Glutamatergic neuron (in vitro differentiated cells): ENCODE data around the gene TOGARAM1. TPM values are rescaled to one million over a fixed set of nuclear protein-coding genes. Genes with fewer than 3 reads are reported as not detected.
A peak's percentile ranks its signal among the peaks of the same experiment; 100 is the strongest.

Source experiments
- DNase-seq: peaks from one replicate; pipeline ENCODE4 v3.0.0; 2022
- H3K27ac Mint-ChIP-seq: one replicate; pipeline ENCODE4 v1.8.0; 2020; ENCODE audit warnings: mild to moderate bottlenecking, mixed read lengths, inconsistent platforms; ENCODE audit not compliant: unreplicated experiment
- H3K27me3 Mint-ChIP-seq: one replicate; pipeline ENCODE4 v1.8.0; 2020; ENCODE audit warnings: mild to moderate bottlenecking, moderate library complexity, mixed read lengths, inconsistent platforms; ENCODE audit not compliant: unreplicated experiment
- H3K36me3 Mint-ChIP-seq: one replicate; pipeline ENCODE4 v1.8.0; 2020; ENCODE audit warnings: mild to moderate bottlenecking, mixed read lengths, inconsistent platforms; ENCODE audit not compliant: unreplicated experiment
- H3K4me1 Mint-ChIP-seq: one replicate; pipeline ENCODE4 v1.8.0; 2020; ENCODE audit warnings: mild to moderate bottlenecking, low read depth, mixed read lengths, inconsistent platforms; ENCODE audit not compliant: unreplicated experiment
- H3K4me3 Mint-ChIP-seq: one replicate; pipeline ENCODE4 v1.8.0; 2020; ENCODE audit warnings: mild to moderate bottlenecking, mixed read lengths, inconsistent platforms; ENCODE audit not compliant: unreplicated experiment
- H3K9me3 Mint-ChIP-seq: one replicate; pipeline ENCODE4 v1.8.0; 2020; ENCODE audit warnings: mild to moderate bottlenecking, moderate library complexity, mixed read lengths, inconsistent platforms; ENCODE audit not compliant: unreplicated experiment
- CTCF ChIP-seq: fragments of 200-600 bp; sonication (generic); IDR thresholded peaks from one replicate; pipeline ENCODE4 v1.5.0; 2021; ENCODE audit not compliant: partially characterized antibody, unreplicated experiment
- long read RNA-seq: library from polyadenylated mRNA; unstranded; transcript quantifications from one replicate; pipeline ENCODE4 v2.0.0, GENCODE V29; 2020; ENCODE audit not compliant: unreplicated experiment
- total RNA-seq: library from RNA; stranded (reverse); fragmentation: NEBNext Ultra II Directional; extraction: Animal tissue kit (Norgen Biotek cat#: 25700); gene quantifications from one replicate; pipeline ENCODE4 v1.2.1, GENCODE V29; 2021; ENCODE audit not compliant: unreplicated experiment

Gene TOGARAM1
- 16.7 TPM for total RNA-seq
- long read RNA-seq, partial matches to known transcripts: 3 of 5 reads
- long read RNA-seq, other reads (novel, unspliced or antisense): 2 of 5 reads

GRCh38 chr14:44961554-44962333 lies at the start of gene TOGARAM1, which contains the start of gene KLHL28:
Gene TOGARAM1 (plus strand): TSS chr14:44962190. CDS start chr14:44962422, 232 bp downstream.
Gene KLHL28 (minus strand): TSS chr14:44961947. CDS start chr14:44945928, 16,019 bp downstream.
- H3K9me3 Mint-ChIP-seq: peaks cover 8% of the 10 kb centered on the region
- no peaks in the 10 kb centered on the region for H3K27me3 Mint-ChIP-seq
- DNase-seq: peak; percentile 92
- no peak within 1 kb of the TSS for H3K4me3 Mint-ChIP-seq
- no peaks in the 10 kb centered on the region for H3K36me3 Mint-ChIP-seq
- no peak for TF ChIP-seq CTCF
- no peak within 1 kb of the TSS for H3K27ac Mint-ChIP-seq
- H3K4me1 Mint-ChIP-seq: peaks cover 22% of the 10 kb centered on the region

- Mint-ChIP-seq H3K27ac (no peak overlapping the region), H3K27me3 (no peaks in the 10 kb centered on the region), H3K36me3 (no peaks in the 10 kb centered on the region), H3K4me1 (no peaks in the 10 kb centered on the region), H3K4me3 (no peak overlapping the region), H3K9me3 (peaks cover 4% of the 10 kb centered on the region)
- no peak for TF ChIP-seq CTCF
- DNase-seq: no peak
Measured at GRCh38 chr14:44914849-44915248, 47.1 kb upstream of the TOGARAM1 start.

GRCh38 chr14:44928793-44929192 lies 33.2 kb upstream of the TOGARAM1 start:
- Mint-ChIP-seq H3K36me3 (no peaks in the 10 kb centered on the region), H3K9me3 (no peaks in the 10 kb centered on the region), H3K27ac (no peak overlapping the region), H3K4me1 (no peaks in the 10 kb centered on the region), H3K4me3 (no peak overlapping the region), H3K27me3 (no peaks in the 10 kb centered on the region)
- no peak for TF ChIP-seq CTCF
- no peak for DNase-seq

GRCh38 chr14:44935155-44935554 lies 26.8 kb upstream of the TOGARAM1 start:
- Mint-ChIP-seq H3K27me3 (no peaks in the 10 kb centered on the region), H3K27ac (no peak overlapping the region), H3K4me1 (no peaks in the 10 kb centered on the region), H3K36me3 (peaks cover 17% of the 10 kb centered on the region), H3K9me3 (peaks cover 2% of the 10 kb centered on the region), H3K4me3 (no peak overlapping the region)
- no peak for TF ChIP-seq CTCF
- DNase-seq: no peak

GRCh38 chr14:44937547-44937946 lies 24.4 kb upstream of the TOGARAM1 start:
- DNase-seq: no peak
- no peak for TF ChIP-seq CTCF
- no peaks in the 10 kb centered on the region for H3K27me3 Mint-ChIP-seq
- no peak overlapping the region for H3K27ac Mint-ChIP-seq
- peaks cover 2% of the 10 kb centered on the region for H3K9me3 Mint-ChIP-seq
- H3K4me3 Mint-ChIP-seq: no peak overlapping the region
- H3K4me1 Mint-ChIP-seq: no peaks in the 10 kb centered on the region
- peaks cover 29% of the 10 kb centered on the region for H3K36me3 Mint-ChIP-seq
